HUES48 (cell line): ENCODE measurements around the gene CHSY3.
A peak's percentile ranks its signal among the peaks of the same experiment; 100 is the strongest.

Source experiments
- H3K27ac ChIP-seq: one replicate; pipeline ENCODE4 v1.7.0; 2013; ENCODE audit warnings: low read depth, low read length, inconsistent platforms
- H3K27me3 ChIP-seq: 2 replicates; pipeline ENCODE4 v1.6.1; 2013; ENCODE audit warnings: mild to moderate bottlenecking, low read length; ENCODE audit not compliant: control insufficient read depth, insufficient read depth
- H3K36me3 ChIP-seq: 2 replicates; pipeline ENCODE4 v1.6.1; 2013; ENCODE audit warnings: low read length; ENCODE audit not compliant: control insufficient read depth, insufficient read depth
- H3K4me1 ChIP-seq: 2 replicates; pipeline ENCODE4 v1.6.1; 2013; ENCODE audit warnings: mild to moderate bottlenecking, low read length; ENCODE audit not compliant: control insufficient read depth, insufficient read depth
- H3K4me3 ChIP-seq: 2 replicates; pipeline ENCODE4 v1.5.1; 2013; ENCODE audit warnings: mild to moderate bottlenecking, low read depth, low read length
- H3K9ac ChIP-seq: 2 replicates; pipeline ENCODE4 v1.6.1; 2013; ENCODE audit warnings: mild to moderate bottlenecking, low read depth, low read length, moderate library complexity
- H3K9me3 ChIP-seq: 2 replicates; pipeline ENCODE4 v1.6.1; 2013; ENCODE audit warnings: low read length; ENCODE audit not compliant: control insufficient read depth, insufficient read depth

The CHSY3 gene

DNA sequence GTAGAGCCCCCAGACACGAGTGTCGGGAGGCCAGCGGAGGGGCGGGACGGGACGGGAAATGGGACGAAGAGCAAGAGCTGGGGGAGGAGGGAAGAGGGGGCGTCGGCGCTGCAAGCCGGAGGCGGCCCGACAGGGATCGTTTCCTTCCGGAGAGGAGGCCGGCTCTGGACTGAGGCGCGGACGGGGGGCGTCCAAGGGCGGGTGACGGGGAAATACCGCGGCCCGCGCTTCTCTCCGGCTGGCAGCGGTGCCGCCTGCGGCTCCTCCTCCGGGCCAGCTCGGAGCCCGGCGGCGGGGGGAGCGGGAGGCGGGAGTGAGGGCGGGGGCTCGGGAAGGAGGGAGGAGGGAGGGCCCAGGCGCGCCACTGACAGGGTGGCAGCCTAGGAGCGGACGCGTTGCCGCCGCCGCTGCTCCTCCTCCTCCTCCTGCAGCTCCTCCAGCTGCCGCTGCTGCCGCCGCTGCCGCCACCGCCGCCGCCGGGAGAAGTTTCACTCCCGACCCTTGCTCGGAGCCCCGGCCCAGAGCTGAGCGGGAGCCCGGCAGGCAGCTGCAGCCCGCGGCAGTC is at the start of gene CHSY3:
Gene CHSY3 (plus strand): TSS at position 364 of the 565 bp plus-strand sequence.
- Histone ChIP-seq H3K9me3 (no peaks in the 10 kb centered on the region), H3K36me3 (no peaks in the 10 kb centered on the region), H3K27ac (no peak within 1 kb of the TSS), H3K4me1 (peaks cover 4% of the 10 kb centered on the region; the same call in 1 of the 2 replicates), H3K9ac (peak within 1 kb of the TSS; percentile 35; the same call in 1 of the 2 replicates), H3K4me3 (peak within 1 kb of the TSS; percentile 80), H3K27me3 (peaks cover 54% of the 10 kb centered on the region)

DNA sequence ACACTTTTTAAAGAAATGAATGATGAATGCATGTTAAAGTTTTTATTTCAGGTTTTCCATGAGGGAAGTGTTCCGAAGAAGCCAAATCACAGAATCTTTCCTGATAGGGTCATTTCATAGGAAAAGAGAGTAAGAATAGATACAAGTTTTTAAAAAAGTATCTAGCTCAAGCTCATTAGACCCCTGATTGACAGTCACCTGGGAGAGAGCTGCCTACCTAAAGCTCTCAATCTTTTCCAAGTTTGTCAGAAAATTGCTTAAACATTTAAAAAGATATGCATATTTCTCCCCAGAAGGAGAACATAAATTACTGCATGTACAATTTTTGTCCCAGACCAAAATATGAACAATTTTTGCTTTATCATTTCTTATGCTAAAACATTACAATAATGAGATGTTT is 47.9 kb upstream of the CHSY3 start:
- Histone ChIP-seq H3K36me3 (no peaks in the 10 kb centered on the region), H3K4me1 (no peaks in the 10 kb centered on the region), H3K27ac (no peak overlapping the region), H3K9ac (no peak overlapping the region), H3K4me3 (no peak overlapping the region), H3K27me3 (no peaks in the 10 kb centered on the region), H3K9me3 (no peaks in the 10 kb centered on the region)

DNA sequence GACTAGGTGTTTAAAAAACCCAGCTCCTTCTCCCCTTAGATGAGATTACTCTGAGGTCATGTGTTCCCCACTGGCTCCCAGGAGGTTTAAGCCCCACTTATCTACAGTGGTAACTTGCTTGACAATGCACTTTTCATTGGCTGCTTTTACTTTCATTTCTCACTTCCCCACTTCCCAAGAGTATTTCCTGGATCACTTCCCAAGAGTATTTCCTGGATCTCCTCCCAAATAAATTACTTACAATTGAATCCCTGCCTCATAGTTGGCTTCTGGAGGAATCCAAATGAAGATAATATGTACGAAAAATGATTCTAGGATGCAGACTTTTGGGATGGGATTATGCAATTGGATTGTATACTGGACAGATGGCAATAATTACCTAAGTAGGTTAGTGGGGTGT is 47.1 kb upstream of the CHSY3 start:
- Histone ChIP-seq H3K9me3 (no peaks in the 10 kb centered on the region), H3K27me3 (no peaks in the 10 kb centered on the region), H3K36me3 (no peaks in the 10 kb centered on the region), H3K4me1 (no peaks in the 10 kb centered on the region), H3K27ac (no peak overlapping the region), H3K4me3 (no peak overlapping the region), H3K9ac (no peak overlapping the region)

GRCh38 chr5:129858131-129858675 is 46.1 kb upstream of the CHSY3 start:
- Histone ChIP-seq H3K27me3 (no peaks in the 10 kb centered on the region), H3K9ac (no peak overlapping the region), H3K27ac (no peak overlapping the region), H3K4me1 (no peaks in the 10 kb centered on the region), H3K9me3 (no peaks in the 10 kb centered on the region), H3K4me3 (no peak overlapping the region), H3K36me3 (no peaks in the 10 kb centered on the region)

GRCh38 chr5:129884322-129884721 is 19.9 kb upstream of the CHSY3 start:
- H3K4me3 ChIP-seq, result no peak overlapping the region
- no peak overlapping the region for H3K9ac ChIP-seq
- H3K4me1 ChIP-seq, result no peaks in the 10 kb centered on the region
- no peak overlapping the region for H3K27ac ChIP-seq
- H3K27me3 ChIP-seq, result no peaks in the 10 kb centered on the region
- H3K9me3 ChIP-seq, result no peaks in the 10 kb centered on the region
- H3K36me3 ChIP-seq, result no peaks in the 10 kb centered on the region

GRCh38 chr5:129899454-129899853 is 4.8 kb upstream of the CHSY3 start:
- H3K9me3 ChIP-seq, result no peaks in the 10 kb centered on the region
- H3K4me1 ChIP-seq, result no peaks in the 10 kb centered on the region
- peaks cover 15% of the 10 kb centered on the region for H3K27me3 ChIP-seq
- no peak overlapping the region for H3K4me3 ChIP-seq
- H3K36me3 ChIP-seq, result no peaks in the 10 kb centered on the region
- H3K27ac ChIP-seq, result no peak overlapping the region
- H3K9ac ChIP-seq, result no peak overlapping the region

- Histone ChIP-seq H3K27ac (no peak overlapping the region), H3K36me3 (no peaks in the 10 kb centered on the region), H3K9me3 (no peaks in the 10 kb centered on the region), H3K27me3 (peaks cover 48% of the 10 kb centered on the region), H3K4me3 (no peak overlapping the region), H3K9ac (no peak overlapping the region), H3K4me1 (peaks cover 4% of the 10 kb centered on the region; the same call in 1 of the 2 replicates)
Observed at GRCh38 chr5:129902816-129903215, 1.4 kb upstream of the CHSY3 start.

GRCh38 chr5:129903466-129904101 is 681 bp upstream of the CHSY3 start:
- peak overlapping the region; percentile 80 for H3K4me3 ChIP-seq
- no peaks in the 10 kb centered on the region for H3K36me3 ChIP-seq
- H3K4me1 ChIP-seq, result peaks cover 4% of the 10 kb centered on the region; the same call in 1 of the 2 replicates
- no peaks in the 10 kb centered on the region for H3K9me3 ChIP-seq
- H3K9ac ChIP-seq, result peak overlapping the region; percentile 35; the same call in 1 of the 2 replicates
- H3K27me3 ChIP-seq, result peaks cover 54% of the 10 kb centered on the region
- no peak overlapping the region for H3K27ac ChIP-seq

GRCh38 chr5:129904667-129905472 is 605 bp downstream of the CHSY3 start:
- H3K27ac ChIP-seq, result no peak overlapping the region
- H3K27me3 ChIP-seq, result peaks cover 54% of the 10 kb centered on the region
- H3K36me3 ChIP-seq, result no peaks in the 10 kb centered on the region
- H3K9ac ChIP-seq, result no peak overlapping the region
- peak overlapping the region; percentile 80 for H3K4me3 ChIP-seq
- H3K4me1 ChIP-seq, result peaks cover 4% of the 10 kb centered on the region; the same call in 1 of the 2 replicates
- H3K9me3 ChIP-seq, result no peaks in the 10 kb centered on the region

- H3K9ac ChIP-seq, result no peak overlapping the region
- no peaks in the 10 kb centered on the region for H3K9me3 ChIP-seq
- H3K4me1 ChIP-seq, result peaks cover 4% of the 10 kb centered on the region; the same call in 1 of the 2 replicates
- H3K27me3 ChIP-seq, result peaks cover 54% of the 10 kb centered on the region
- no peak overlapping the region for H3K27ac ChIP-seq
- no peaks in the 10 kb centered on the region for H3K36me3 ChIP-seq
- H3K4me3 ChIP-seq, result peak overlapping the region; percentile 80
Observed at GRCh38 chr5:129905473-129906176, 1.4 kb downstream of the CHSY3 start.
